Mucosa of descending colon (tissue), 3 donors: ENCODE measurements around the gene PDZK1IP1. TPM values are rescaled to one million over a fixed set of nuclear protein-coding genes. Genes with fewer than 3 reads are reported as not detected.

Source experiments
- ATAC-seq: fragments of 200-7000 bp; cut with Tn5 transposase; one replicate; pipeline ENCODE4 v1.9.1; 2020; ENCODE audit warnings: mild to moderate bottlenecking, moderate library complexity
- DNase-seq, 3 donors: peaks; one replicate each; pipeline ENCODE4 v3.0.0-alpha.2; 2020
- H3K36me3 ChIP-seq: fragments of 200-600 bp; one replicate; pipeline ENCODE4 v1.8.0; 2021; ENCODE audit warnings: low read depth, mild to moderate bottlenecking
- H3K4me1 ChIP-seq: fragments of 200-600 bp; one replicate; pipeline ENCODE4 v1.8.0; 2021; ENCODE audit warnings: low read depth, mild to moderate bottlenecking
- H3K4me3 ChIP-seq: fragments of 200-600 bp; one replicate; pipeline ENCODE4 v1.8.0; 2021; ENCODE audit warnings: mild to moderate bottlenecking
- H3K9me3 ChIP-seq: fragments of 200-600 bp; one replicate; pipeline ENCODE4 v1.8.0; 2021; ENCODE audit warnings: mild to moderate bottlenecking
- CTCF ChIP-seq: fragments of 200-600 bp; IDR thresholded peaks from one replicate; pipeline ENCODE4 v1.8.0; 2022; ENCODE audit warnings: antibody characterized with exemption, mild to moderate bottlenecking
- intact Hi-C, 2 donors: fragments of 100-400 bp; cut with DNase I in 1 of 2; cut with micrococcal nuclease in 1 of 2; formaldehyde crosslinking; loops; one replicate each; pipeline versions ENCODE4 v1.11.0 to v1.11.1; 2022; cut with DNase I, micrococcal nuclease
- total RNA-seq, 3 donors: library from RNA; stranded (reverse); fragmentation: NEBNext Ultra II Directional in 2 of 3; extraction: Animal tissue kit (Norgen Biotek cat#: 25700) in 2 of 3; gene quantifications; one replicate each; pipeline versions ENCODE4 v1.2.1 to v1.2.4, GENCODE V29; 2021 to 2023
- donor health status: DM: no; HTN: no; CAD: no; lungs with moderate emphysema.
- donor health status: DM: no; HTN: no; CAD: no.
- donor health status: DM: no; HTN: yes; CAD: no.

The PDZK1IP1 gene
- total RNA-seq, 3 donors from 2014 or later, result 40.9 to 173 (median 64.4) TPM

- intact Hi-C loops, result no loop called here
- TF ChIP-seq CTCF, result no peak
- H3K36me3 ChIP-seq, result no peaks in the 10 kb centered on the region
- ATAC-seq (no peak), DNase-seq (no peak)
- peaks cover 16% of the 10 kb centered on the region for H3K4me1 ChIP-seq
- H3K4me3 ChIP-seq, result no peak overlapping the region
- no peaks in the 10 kb centered on the region for H3K9me3 ChIP-seq
Measured at GRCh38 chr1:47187231-47187925, 2.5 kb downstream of the PDZK1IP1 start.

GRCh38 chr1:47186267-47187185, 3.3 kb downstream of the PDZK1IP1 start:
- no peak for TF ChIP-seq CTCF
- no peaks in the 10 kb centered on the region for H3K9me3 ChIP-seq
- no peak for DNase-seq
- no peak for ATAC-seq
- no peak overlapping the region for H3K4me3 ChIP-seq
- intact Hi-C loops, result no loop called here
- H3K36me3 ChIP-seq, result no peaks in the 10 kb centered on the region
- peaks cover 9% of the 10 kb centered on the region for H3K4me1 ChIP-seq

- no peak for DNase-seq
- Histone ChIP-seq H3K36me3 (no peaks in the 10 kb centered on the region), H3K4me1 (peaks cover 6% of the 10 kb centered on the region), H3K4me3 (no peak overlapping the region), H3K9me3 (no peaks in the 10 kb centered on the region)
- ATAC-seq, result no peak
- intact Hi-C loops, result no loop called here
- TF ChIP-seq CTCF, result no peak
Measured at GRCh38 chr1:47184822-47185677, 4.8 kb downstream of the PDZK1IP1 start.

DNA sequence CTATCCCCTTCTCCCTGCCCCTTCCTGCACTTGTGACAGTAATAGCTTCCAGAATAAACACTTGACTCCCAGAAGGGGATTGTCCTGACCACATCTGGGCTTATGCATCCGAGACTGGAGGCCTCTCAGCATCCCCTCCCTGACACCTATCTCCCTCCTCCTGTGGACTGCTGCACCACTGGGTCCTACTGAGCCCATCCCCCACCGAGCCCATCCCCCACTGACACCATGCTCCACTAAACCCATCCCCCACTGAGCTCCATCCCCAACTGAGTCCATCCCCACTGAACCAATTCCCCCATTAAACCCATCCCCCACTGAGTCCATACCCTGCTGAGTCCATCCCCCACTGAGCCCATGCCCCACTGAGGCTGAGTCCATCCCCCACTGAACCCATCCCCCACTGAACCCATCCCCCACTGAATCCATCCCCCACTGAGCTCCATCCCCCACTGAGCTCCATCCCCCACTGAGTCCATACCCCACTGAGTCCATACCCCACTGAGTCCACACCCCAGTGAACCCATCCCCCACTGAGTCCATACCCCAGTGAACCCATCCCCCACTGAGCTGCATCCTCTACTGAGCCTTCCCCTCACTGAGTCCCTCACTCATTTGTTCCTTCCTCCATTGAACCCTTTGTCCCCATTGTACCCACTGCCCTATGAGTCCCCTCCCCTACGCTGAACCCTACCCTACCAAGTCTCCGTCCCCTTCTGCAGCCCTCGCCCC, 5.6 kb downstream of the PDZK1IP1 start:
- TF ChIP-seq CTCF, result no peak
- H3K4me1 ChIP-seq, result peaks cover 11% of the 10 kb centered on the region
- intact Hi-C loops, result no loop called here
- H3K4me3 ChIP-seq, result no peak overlapping the region
- no peaks in the 10 kb centered on the region for H3K9me3 ChIP-seq
- ATAC-seq (no peak), DNase-seq (no peak)
- H3K36me3 ChIP-seq, result no peaks in the 10 kb centered on the region
